ENCODE data around the gene SLC35F1.

Gene SLC35F1

GRCh38 chr6:118101831-118102345 lies 194.8 kb downstream of the SLC35F1 start:
- H3K27ac ChIP-seq (ENCODE audit: extremely low read depth, low read depth, low read length) = no peak overlapping the region
- no peak overlapping the region for H3K4me3 ChIP-seq (ENCODE audit: low read depth, low read length)
- H3K36me3 ChIP-seq (ENCODE audit: control insufficient read depth in 2 of 2, insufficient read depth in 1 of 2, low read length in 2 of 2) = no peaks in the 10 kb centered on the region
- POLR2A ChIA-PET = no interaction called here
- no peaks in the 10 kb centered on the region for H3K4me1 ChIP-seq (ENCODE audit: control insufficient read depth, insufficient read depth, low read length)
- TF ChIP-seq RBAK (tag by site-specific recombination; IDR thresholded peaks at IDR 0.05) (no peak), EGR2 (tag by site-specific recombination; IDR thresholded peaks at IDR 0.05; ENCODE audit: low read depth) (no peak), GLI2 (tag by site-specific recombination; IDR thresholded peaks at IDR 0.05; ENCODE audit: borderline replicate concordance, low read depth) (no peak), ZNF354C (tag by site-specific recombination; IDR thresholded peaks at IDR 0.05; ENCODE audit: borderline replicate concordance, low read depth) (no peak), ZBTB1 (tag by site-specific recombination; IDR thresholded peaks at IDR 0.05) (no peak), ZNF548 (tag by site-specific recombination; IDR thresholded peaks at IDR 0.05) (no peak)
- TF ChIP-seq, protein P1, sequence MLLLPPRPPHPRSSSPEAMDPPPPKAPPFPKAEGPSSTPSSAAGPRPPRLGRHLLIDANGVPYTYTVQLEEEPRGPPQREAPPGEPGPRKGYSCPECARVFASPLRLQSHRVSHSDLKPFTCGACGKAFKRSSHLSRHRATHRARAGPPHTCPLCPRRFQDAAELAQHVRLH (tag by site-specific recombination; IDR thresholded peaks at IDR 0.05) = no peak
- TF ChIP-seq, protein P2, sequence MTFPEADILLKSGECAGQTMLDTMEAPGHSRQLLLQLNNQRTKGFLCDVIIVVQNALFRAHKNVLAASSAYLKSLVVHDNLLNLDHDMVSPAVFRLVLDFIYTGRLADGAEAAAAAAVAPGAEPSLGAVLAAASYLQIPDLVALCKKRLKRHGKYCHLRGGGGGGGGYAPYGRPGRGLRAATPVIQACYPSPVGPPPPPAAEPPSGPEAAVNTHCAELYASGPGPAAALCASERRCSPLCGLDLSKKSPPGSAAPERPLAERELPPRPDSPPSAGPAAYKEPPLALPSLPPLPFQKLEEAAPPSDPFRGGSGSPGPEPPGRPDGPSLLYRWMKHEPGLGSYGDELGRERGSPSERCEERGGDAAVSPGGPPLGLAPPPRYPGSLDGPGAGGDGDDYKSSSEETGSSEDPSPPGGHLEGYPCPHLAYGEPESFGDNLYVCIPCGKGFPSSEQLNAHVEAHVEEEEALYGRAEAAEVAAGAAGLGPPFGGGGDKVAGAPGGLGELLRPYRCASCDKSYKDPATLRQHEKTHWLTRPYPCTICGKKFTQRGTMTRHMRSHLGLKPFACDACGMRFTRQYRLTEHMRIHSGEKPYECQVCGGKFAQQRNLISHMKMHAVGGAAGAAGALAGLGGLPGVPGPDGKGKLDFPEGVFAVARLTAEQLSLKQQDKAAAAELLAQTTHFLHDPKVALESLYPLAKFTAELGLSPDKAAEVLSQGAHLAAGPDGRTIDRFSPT (tag by site-specific recombination; IDR thresholded peaks at IDR 0.05) = no peak
- TF ChIP-seq, protein P3, sequence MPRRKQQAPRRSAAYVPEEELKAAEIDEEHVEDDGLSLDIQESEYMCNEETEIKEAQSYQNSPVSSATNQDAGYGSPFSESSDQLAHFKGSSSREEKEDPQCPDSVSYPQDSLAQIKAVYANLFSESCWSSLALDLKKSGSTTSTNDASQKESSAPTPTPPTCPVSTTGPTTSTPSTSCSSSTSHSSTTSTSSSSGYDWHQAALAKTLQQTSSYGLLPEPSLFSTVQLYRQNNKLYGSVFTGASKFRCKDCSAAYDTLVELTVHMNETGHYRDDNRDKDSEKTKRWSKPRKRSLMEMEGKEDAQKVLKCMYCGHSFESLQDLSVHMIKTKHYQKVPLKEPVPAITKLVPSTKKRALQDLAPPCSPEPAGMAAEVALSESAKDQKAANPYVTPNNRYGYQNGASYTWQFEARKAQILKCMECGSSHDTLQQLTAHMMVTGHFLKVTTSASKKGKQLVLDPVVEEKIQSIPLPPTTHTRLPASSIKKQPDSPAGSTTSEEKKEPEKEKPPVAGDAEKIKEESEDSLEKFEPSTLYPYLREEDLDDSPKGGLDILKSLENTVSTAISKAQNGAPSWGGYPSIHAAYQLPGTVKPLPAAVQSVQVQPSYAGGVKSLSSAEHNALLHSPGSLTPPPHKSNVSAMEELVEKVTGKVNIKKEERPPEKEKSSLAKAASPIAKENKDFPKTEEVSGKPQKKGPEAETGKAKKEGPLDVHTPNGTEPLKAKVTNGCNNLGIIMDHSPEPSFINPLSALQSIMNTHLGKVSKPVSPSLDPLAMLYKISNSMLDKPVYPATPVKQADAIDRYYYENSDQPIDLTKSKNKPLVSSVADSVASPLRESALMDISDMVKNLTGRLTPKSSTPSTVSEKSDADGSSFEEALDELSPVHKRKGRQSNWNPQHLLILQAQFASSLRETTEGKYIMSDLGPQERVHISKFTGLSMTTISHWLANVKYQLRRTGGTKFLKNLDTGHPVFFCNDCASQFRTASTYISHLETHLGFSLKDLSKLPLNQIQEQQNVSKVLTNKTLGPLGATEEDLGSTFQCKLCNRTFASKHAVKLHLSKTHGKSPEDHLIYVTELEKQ (tag by site-specific recombination; IDR thresholded peaks at IDR 0.05; ENCODE audit: borderline replicate concordance) = no peak
- CTCF ChIA-PET = interaction anchor here (1.0 to 2.2 kb wide), 3 partner anchors 15 to 120 kb away, joined by 3 to 7 read pairs (median 4); no protein-coding TSS in a partner anchor
- no peaks in the 10 kb centered on the region for H3K9me3 ChIP-seq (ENCODE audit: control insufficient read depth, insufficient read depth, low read depth, low read length)

- CTCF ChIA-PET = interaction anchor here (1.5 kb wide), 1 partner anchor 120 kb away, joined by 4 read pairs; no protein-coding TSS in a partner anchor
- POLR2A ChIA-PET = no interaction called here
- TF ChIP-seq KLF7 (tag by site-specific recombination; IDR thresholded peaks at IDR 0.05; ENCODE audit: borderline replicate concordance) (no peak), SETDB1 (IDR thresholded peaks at IDR 0.05; ENCODE audit: insufficient read length, low read length) (no peak), ZNF341 (tag by site-specific recombination; IDR thresholded peaks at IDR 0.05; ENCODE audit: low read depth) (no peak), ZEB2 (tag by site-specific recombination; IDR thresholded peaks at IDR 0.05) (no peak)
These were observed 195.3 kb downstream of the SLC35F1 start for GRCh38 chr6:118102401-118102800.

DNA sequence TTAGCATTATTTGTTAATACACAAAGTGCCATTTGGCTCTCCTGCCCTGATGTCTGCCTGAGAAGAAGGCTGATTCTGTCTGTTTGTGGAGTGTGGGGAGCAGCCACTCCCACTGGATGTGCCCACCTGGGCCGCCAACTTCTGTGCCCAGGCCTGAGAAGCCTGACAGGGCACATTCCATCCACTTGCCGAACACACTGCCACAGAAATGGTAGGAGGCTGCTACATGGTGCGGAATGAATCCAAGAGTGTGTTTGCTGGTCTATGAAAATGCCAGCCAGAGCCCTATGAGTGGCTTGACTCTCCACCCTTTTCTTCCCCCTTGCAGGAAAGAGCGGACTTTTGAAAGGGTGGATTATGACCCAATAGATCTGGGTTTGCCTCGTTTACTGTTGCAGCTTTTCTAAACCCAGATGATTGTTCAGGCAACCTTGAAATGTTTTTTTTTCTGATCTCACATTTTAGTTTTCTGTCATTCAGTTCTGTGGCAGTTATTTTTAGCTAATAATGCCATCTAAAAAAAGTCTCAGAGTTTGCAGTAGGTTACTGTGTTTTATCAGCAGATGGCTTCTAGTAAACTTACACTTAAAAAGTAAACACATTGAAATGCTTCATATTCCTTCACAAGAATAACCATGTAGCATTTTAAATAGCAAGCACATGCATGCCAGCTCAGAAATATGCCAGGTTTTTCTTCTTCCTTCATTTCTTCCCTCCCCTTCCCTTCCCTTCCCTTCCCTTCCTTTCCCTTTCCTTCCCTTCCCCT lies 196.5 kb downstream of the SLC35F1 start:
- no peaks in the 10 kb centered on the region for H3K36me3 ChIP-seq (ENCODE audit: control insufficient read depth in 2 of 2, insufficient read depth in 1 of 2, low read length in 2 of 2)
- TF ChIP-seq ZNF266 (tag by site-specific recombination; IDR thresholded peaks at IDR 0.05; ENCODE audit: low read depth) (no peak), ZNF48 (tag by site-specific recombination; IDR thresholded peaks at IDR 0.05) (no peak), GLIS2 (tag by site-specific recombination; IDR thresholded peaks at IDR 0.05) (no peak), PRDM1 (tag by site-specific recombination; IDR thresholded peaks at IDR 0.05) (peak; percentile 67), ZNF214 (tag by site-specific recombination; IDR thresholded peaks at IDR 0.05; ENCODE audit: borderline replicate concordance) (no peak), GFI1B (tag by site-specific recombination; IDR thresholded peaks at IDR 0.05) (no peak)
- TF ChIP-seq, protein P4, sequence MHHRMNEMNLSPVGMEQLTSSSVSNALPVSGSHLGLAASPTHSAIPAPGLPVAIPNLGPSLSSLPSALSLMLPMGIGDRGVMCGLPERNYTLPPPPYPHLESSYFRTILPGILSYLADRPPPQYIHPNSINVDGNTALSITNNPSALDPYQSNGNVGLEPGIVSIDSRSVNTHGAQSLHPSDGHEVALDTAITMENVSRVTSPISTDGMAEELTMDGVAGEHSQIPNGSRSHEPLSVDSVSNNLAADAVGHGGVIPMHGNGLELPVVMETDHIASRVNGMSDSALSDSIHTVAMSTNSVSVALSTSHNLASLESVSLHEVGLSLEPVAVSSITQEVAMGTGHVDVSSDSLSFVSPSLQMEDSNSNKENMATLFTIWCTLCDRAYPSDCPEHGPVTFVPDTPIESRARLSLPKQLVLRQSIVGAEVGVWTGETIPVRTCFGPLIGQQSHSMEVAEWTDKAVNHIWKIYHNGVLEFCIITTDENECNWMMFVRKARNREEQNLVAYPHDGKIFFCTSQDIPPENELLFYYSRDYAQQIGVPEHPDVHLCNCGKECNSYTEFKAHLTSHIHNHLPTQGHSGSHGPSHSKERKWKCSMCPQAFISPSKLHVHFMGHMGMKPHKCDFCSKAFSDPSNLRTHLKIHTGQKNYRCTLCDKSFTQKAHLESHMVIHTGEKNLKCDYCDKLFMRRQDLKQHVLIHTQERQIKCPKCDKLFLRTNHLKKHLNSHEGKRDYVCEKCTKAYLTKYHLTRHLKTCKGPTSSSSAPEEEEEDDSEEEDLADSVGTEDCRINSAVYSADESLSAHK (tag by site-specific recombination; IDR thresholded peaks at IDR 0.05) = no peak
- H3K4me3 ChIP-seq (ENCODE audit: low read depth, low read length) = no peak overlapping the region
- ChIA-PET CTCF (interaction anchor here (0.5 kb wide), 1 partner anchor 12 kb away, joined by 3 read pairs; no protein-coding TSS in a partner anchor), POLR2A (no interaction called here)
- no peak overlapping the region for H3K27ac ChIP-seq (ENCODE audit: extremely low read depth, low read depth, low read length)
- H3K9me3 ChIP-seq (ENCODE audit: control insufficient read depth, insufficient read depth, low read depth, low read length) = no peaks in the 10 kb centered on the region
- no peaks in the 10 kb centered on the region for H3K4me1 ChIP-seq (ENCODE audit: control insufficient read depth, insufficient read depth, low read length)

More at GRCh38 chr6:118102401-118102800, 195.3 kb downstream of the SLC35F1 start:
- Histone ChIP-seq H3K36me3 (ENCODE audit: control insufficient read depth in 2 of 2, insufficient read depth in 1 of 2, low read length in 2 of 2) (no peaks in the 10 kb centered on the region), H3K27ac (ENCODE audit: extremely low read depth, low read depth, low read length) (no peak overlapping the region), H3K4me3 (ENCODE audit: low read depth, low read length) (no peak overlapping the region), H3K4me1 (ENCODE audit: control insufficient read depth, insufficient read depth, low read length) (no peaks in the 10 kb centered on the region), H3K9me3 (ENCODE audit: control insufficient read depth, insufficient read depth, low read depth, low read length) (no peaks in the 10 kb centered on the region)
